CD4-positive, CD25-positive, alpha-beta regulatory T cell (primary cell): Measurements from ENCODE around the gene SH3RF1. TPM values are rescaled to one million over a fixed set of nuclear protein-coding genes. Genes with fewer than 3 reads are reported as not detected.

Source experiments
- ATAC-seq, 2 donors: fragments of 150-1000 bp; cut with Tn5 transposase; one replicate each; pipeline ENCODE4 v1.10.0; 2021; ENCODE audit warnings: low read depth in 2 of 2, moderate number of reproducible peaks in 2 of 2, moderate library complexity in 1 of 2
- DNase-seq, 3 donors: peaks; one replicate each; pipeline versions ENCODE4 v3.0.0 to v3.0.0-alpha.2; 2012 to 2022; ENCODE audit warnings: mixed read lengths in 1 of 3
- H3K27ac ChIP-seq: one replicate; pipeline ENCODE4 v1.7.0; 2013; ENCODE audit warnings: mild to moderate bottlenecking, low read length; ENCODE audit not compliant: insufficient read depth, poor library complexity, severe bottlenecking
- H3K27me3 ChIP-seq: one replicate; pipeline ENCODE4 v1.7.0; 2013; ENCODE audit warnings: low read length; ENCODE audit not compliant: control insufficient read depth, insufficient read depth
- H3K36me3 ChIP-seq: one replicate; pipeline ENCODE4 v1.7.0; 2013; ENCODE audit warnings: mild to moderate bottlenecking, low read length, moderate library complexity; ENCODE audit not compliant: control insufficient read depth, insufficient read depth
- H3K4me1 ChIP-seq: 2 replicates; pipeline ENCODE4 v1.7.0; 2013; ENCODE audit warnings: mild to moderate bottlenecking, low read length; ENCODE audit not compliant: insufficient read depth, control insufficient read depth, poor library complexity, severe bottlenecking
- H3K4me3 ChIP-seq: one replicate; pipeline ENCODE4 v1.7.0; 2013; ENCODE audit warnings: low read depth, mild to moderate bottlenecking, low read length, moderate library complexity
- H3K9me3 ChIP-seq, 2 experiments: 1 replicate in 1 of 2; 2 replicates in 1 of 2; pipeline ENCODE4 v1.7.0; 2013; ENCODE audit warnings: low read length in 2 of 2, mild to moderate bottlenecking in 1 of 2, moderate library complexity in 1 of 2; ENCODE audit not compliant: control insufficient read depth in 2 of 2
- H3K27ac Mint-ChIP-seq, 3 donors: one replicate each; pipeline ENCODE4 v1.8.0; 2020 to 2022; ENCODE audit warnings: mild to moderate bottlenecking in 3 of 3, mixed read lengths in 3 of 3, moderate library complexity in 2 of 3
- H3K27me3 Mint-ChIP-seq: one replicate; pipeline ENCODE4 v1.8.0; 2022; ENCODE audit warnings: mild to moderate bottlenecking, mixed read lengths
- H3K36me3 Mint-ChIP-seq: one replicate; pipeline ENCODE4 v1.8.0; 2020; ENCODE audit warnings: mixed read lengths
- H3K4me1 Mint-ChIP-seq, 4 donors: one replicate each; pipeline ENCODE4 v1.8.0; 2020 to 2022; ENCODE audit warnings: mixed read lengths in 4 of 4, mild to moderate bottlenecking in 1 of 4
- H3K4me3 Mint-ChIP-seq, 4 donors: one replicate each; pipeline ENCODE4 v1.8.0; 2020 to 2022; ENCODE audit warnings: mild to moderate bottlenecking in 4 of 4, mixed read lengths in 4 of 4, moderate library complexity in 3 of 4
- H3K9me3 Mint-ChIP-seq, 7 donors: one replicate each; pipeline ENCODE4 v1.8.0; 2020 to 2022; ENCODE audit warnings: mixed read lengths in 7 of 7, mild to moderate bottlenecking in 3 of 7, moderate library complexity in 2 of 7
- polyA plus RNA-seq, 4 donors: library from polyadenylated mRNA; unstranded; fragments of 300-500 nt; fragmentation: Illumina TruSeq; gene quantifications; one replicate each; pipeline ENCODE4 v1.2.3, GENCODE V29; 2021
- total RNA-seq: library from RNA; stranded (reverse); gene quantifications from one replicate; pipeline ENCODE4 v1.2.3, GENCODE V29; 2022

The SH3RF1 gene
- total and polyA plus RNA-seq, 5 donors from 2014 or later, result 0.69 TPM; not detected in 4

GRCh38 chr4:169266081-169266480, 4.7 kb downstream of the SH3RF1 start:
- Histone ChIP-seq H3K4me1 (peaks cover 11% of the 10 kb centered on the region), H3K27ac (no peak overlapping the region), H3K4me3 (no peak overlapping the region), H3K36me3 (no peaks in the 10 kb centered on the region), H3K9me3 (no peaks in the 10 kb centered on the region), H3K27me3 (peaks cover 26% of the 10 kb centered on the region)
- peaks cover 0 to 1% (median 0%) of the 10 kb centered on the region in 7 donors for H3K9me3 Mint-ChIP-seq
- DNase-seq (no peak), ATAC-seq (no peak)
- H3K4me3 Mint-ChIP-seq, result no peak overlapping the region
- no peaks in the 10 kb centered on the region for H3K36me3 Mint-ChIP-seq
- H3K27me3 Mint-ChIP-seq, result peaks cover 34% of the 10 kb centered on the region
- H3K27ac Mint-ChIP-seq, result no peak overlapping the region
- H3K4me1 Mint-ChIP-seq, result peaks cover 0 to 6% (median 2%) of the 10 kb centered on the region in 4 donors

- Mint-ChIP-seq H3K4me1 (no peaks in the 10 kb centered on the region), H3K27me3 (peaks cover 29% of the 10 kb centered on the region), H3K27ac (no peak overlapping the region), H3K9me3 (peaks cover 0 to under 1% (median 0%) of the 10 kb centered on the region in 7 donors), H3K36me3 (no peaks in the 10 kb centered on the region), H3K4me3 (no peak overlapping the region)
- DNase-seq (no peak), ATAC-seq (no peak)
- no peaks in the 10 kb centered on the region for H3K9me3 ChIP-seq
- peaks cover 17% of the 10 kb centered on the region for H3K27me3 ChIP-seq
- H3K36me3 ChIP-seq, result no peaks in the 10 kb centered on the region
- no peak overlapping the region for H3K27ac ChIP-seq
- no peaks in the 10 kb centered on the region for H3K4me1 ChIP-seq
- H3K4me3 ChIP-seq, result no peak overlapping the region
These were observed 6.9 kb downstream of the SH3RF1 start for GRCh38 chr4:169263791-169264392.

GRCh38 chr4:169260217-169260866, 10.4 kb downstream of the SH3RF1 start:
- DNase-seq, result no peak
- H3K27me3 ChIP-seq, result peaks cover 10% of the 10 kb centered on the region
- Mint-ChIP-seq H3K27me3 (peaks cover 14% of the 10 kb centered on the region), H3K4me1 (no peaks in the 10 kb centered on the region), H3K9me3 (no peaks in the 10 kb centered on the region), H3K4me3 (no peak overlapping the region), H3K27ac (no peak overlapping the region), H3K36me3 (no peaks in the 10 kb centered on the region)
- H3K4me1 ChIP-seq, result no peaks in the 10 kb centered on the region
- H3K27ac ChIP-seq, result no peak overlapping the region
- no peaks in the 10 kb centered on the region for H3K9me3 ChIP-seq
- no peak overlapping the region for H3K4me3 ChIP-seq
- H3K36me3 ChIP-seq, result no peaks in the 10 kb centered on the region
- no peak for ATAC-seq

GRCh38 chr4:169259271-169259670, 11.5 kb downstream of the SH3RF1 start:
- Histone ChIP-seq H3K9me3 (no peaks in the 10 kb centered on the region), H3K27me3 (peaks cover 3% of the 10 kb centered on the region), H3K4me3 (no peak overlapping the region), H3K27ac (no peak overlapping the region), H3K36me3 (no peaks in the 10 kb centered on the region), H3K4me1 (no peaks in the 10 kb centered on the region)
- Mint-ChIP-seq H3K27me3 (peaks cover 8% of the 10 kb centered on the region), H3K4me1 (no peaks in the 10 kb centered on the region), H3K36me3 (no peaks in the 10 kb centered on the region), H3K4me3 (no peak overlapping the region), H3K27ac (no peak overlapping the region), H3K9me3 (no peaks in the 10 kb centered on the region)
- no peak for DNase-seq
- no peak for ATAC-seq

GRCh38 chr4:169258141-169258540, 12.6 kb downstream of the SH3RF1 start:
- Mint-ChIP-seq H3K27ac (no peak overlapping the region), H3K4me1 (no peaks in the 10 kb centered on the region), H3K36me3 (no peaks in the 10 kb centered on the region), H3K4me3 (no peak overlapping the region), H3K9me3 (no peaks in the 10 kb centered on the region), H3K27me3 (peaks cover 11% of the 10 kb centered on the region)
- Histone ChIP-seq H3K36me3 (no peaks in the 10 kb centered on the region), H3K27ac (no peak overlapping the region), H3K27me3 (no peaks in the 10 kb centered on the region), H3K4me3 (no peak overlapping the region), H3K9me3 (no peaks in the 10 kb centered on the region), H3K4me1 (no peaks in the 10 kb centered on the region)
- ATAC-seq (no peak), DNase-seq (no peak)

- ATAC-seq (no peak), DNase-seq (no peak)
- peaks cover 15% of the 10 kb centered on the region for H3K27me3 Mint-ChIP-seq
- H3K9me3 Mint-ChIP-seq, result no peaks in the 10 kb centered on the region
- Histone ChIP-seq H3K27ac (no peak overlapping the region), H3K36me3 (no peaks in the 10 kb centered on the region), H3K27me3 (no peaks in the 10 kb centered on the region), H3K4me1 (no peaks in the 10 kb centered on the region), H3K9me3 (no peaks in the 10 kb centered on the region), H3K4me3 (no peak overlapping the region)
- no peaks in the 10 kb centered on the region for H3K36me3 Mint-ChIP-seq
- H3K27ac Mint-ChIP-seq, result no peak overlapping the region
- no peaks in the 10 kb centered on the region for H3K4me1 Mint-ChIP-seq
- H3K4me3 Mint-ChIP-seq, result no peak overlapping the region
These were observed 13.6 kb downstream of the SH3RF1 start for GRCh38 chr4:169256856-169257761.

GRCh38 chr4:169256101-169256612, 14.6 kb downstream of the SH3RF1 start:
- no peak overlapping the region for H3K4me3 ChIP-seq
- no peak overlapping the region for H3K27ac Mint-ChIP-seq
- no peak for DNase-seq
- H3K27me3 Mint-ChIP-seq, result peaks cover 21% of the 10 kb centered on the region
- no peaks in the 10 kb centered on the region for H3K27me3 ChIP-seq
- no peak overlapping the region for H3K27ac ChIP-seq
- H3K4me1 ChIP-seq, result no peaks in the 10 kb centered on the region
- H3K36me3 ChIP-seq, result no peaks in the 10 kb centered on the region
- H3K36me3 Mint-ChIP-seq, result no peaks in the 10 kb centered on the region
- no peak for ATAC-seq
- no peaks in the 10 kb centered on the region for H3K9me3 Mint-ChIP-seq
- H3K4me3 Mint-ChIP-seq, result no peak overlapping the region
- no peaks in the 10 kb centered on the region for H3K4me1 Mint-ChIP-seq
- H3K9me3 ChIP-seq, result no peaks in the 10 kb centered on the region
